Peyer's patch (tissue), 4 donors: ENCODE data around the gene SPACA4.

Experiments used
- CTCF ChIP-seq, 6 experiments: fragments of 450-650 bp in 4 of 6; fragments of 200-600 bp in 2 of 6; sonication (generic) in 1 of 6; IDR thresholded peaks; one replicate each; pipeline ENCODE4 v1.5.1; 2017 to 2019; ENCODE audit warnings: antibody characterized with exemption in 6 of 6, mild to moderate bottlenecking in 3 of 6, moderate library complexity in 1 of 6
- POLR2A ChIP-seq, 2 donors: fragments of 450-650 bp; IDR thresholded peaks; one replicate each; pipeline ENCODE4 v1.5.1; 2017; ENCODE audit warnings: antibody characterized with exemption in 2 of 2, mild to moderate bottlenecking in 2 of 2, moderate library complexity in 2 of 2

- TF ChIP-seq POLR2A (IDR thresholded peaks at IDR 0.05) (no peak), CTCF (IDR thresholded peaks at IDR 0.05) (no peak)
These were observed 26.2 kb downstream of the SPACA4 start for GRCh38 chr19:48632692-48633147.
